Measurements from ENCODE around the gene TRAPPC2L. TPM values are rescaled to one million over a fixed set of nuclear protein-coding genes. Genes with fewer than 3 reads are reported as not detected.

The TRAPPC2L gene
- total and polyA plus RNA-seq, 10 donors, result 28.9 to 87.5 (median 41.7) TPM

DNA sequence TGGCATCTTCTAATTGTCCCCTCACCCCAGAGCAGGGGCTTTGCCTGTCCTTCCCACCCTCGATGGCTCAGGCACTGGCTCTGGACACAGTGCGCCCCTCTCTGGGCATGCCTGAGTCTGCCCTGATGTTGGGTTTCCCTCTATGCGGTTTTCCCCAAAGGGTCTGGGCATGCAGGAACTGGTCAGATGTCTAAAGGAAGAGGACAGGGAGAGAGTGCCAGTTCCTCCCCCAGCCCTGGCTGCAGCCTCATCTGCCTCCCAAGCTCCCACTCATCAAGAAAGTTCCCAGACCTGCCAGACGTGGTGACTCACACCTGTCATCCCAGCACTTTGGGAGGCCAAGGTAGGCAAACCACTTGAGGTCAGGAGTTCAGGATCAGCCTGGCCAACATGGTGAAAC lies 50.8 kb downstream of the TRAPPC2L start:
- Histone ChIP-seq H3K4me1 (peaks cover 8 to 88% (median 55%) of the 10 kb centered on the region in 6 donors), H3K9me3 (no peaks in the 10 kb centered on the region), H3K4me3 (no peak overlapping the region), H3K27me3 (replicated peaks in 1 of 7) (no peaks in the 10 kb centered on the region), H3K27ac (no peak overlapping the region), H3K36me3 (peaks cover 0 to 37% (median 0%) of the 10 kb centered on the region in 6 donors)
- intact Hi-C loops (cut with DNase I; ENCODE audit: low total_unique reads), result no loop called here
- 67 to 86% (median 75%) methylated on average over 4 of the region's 4 CpGs for WGBS, 5 donors
- TF ChIP-seq, protein P1, sequence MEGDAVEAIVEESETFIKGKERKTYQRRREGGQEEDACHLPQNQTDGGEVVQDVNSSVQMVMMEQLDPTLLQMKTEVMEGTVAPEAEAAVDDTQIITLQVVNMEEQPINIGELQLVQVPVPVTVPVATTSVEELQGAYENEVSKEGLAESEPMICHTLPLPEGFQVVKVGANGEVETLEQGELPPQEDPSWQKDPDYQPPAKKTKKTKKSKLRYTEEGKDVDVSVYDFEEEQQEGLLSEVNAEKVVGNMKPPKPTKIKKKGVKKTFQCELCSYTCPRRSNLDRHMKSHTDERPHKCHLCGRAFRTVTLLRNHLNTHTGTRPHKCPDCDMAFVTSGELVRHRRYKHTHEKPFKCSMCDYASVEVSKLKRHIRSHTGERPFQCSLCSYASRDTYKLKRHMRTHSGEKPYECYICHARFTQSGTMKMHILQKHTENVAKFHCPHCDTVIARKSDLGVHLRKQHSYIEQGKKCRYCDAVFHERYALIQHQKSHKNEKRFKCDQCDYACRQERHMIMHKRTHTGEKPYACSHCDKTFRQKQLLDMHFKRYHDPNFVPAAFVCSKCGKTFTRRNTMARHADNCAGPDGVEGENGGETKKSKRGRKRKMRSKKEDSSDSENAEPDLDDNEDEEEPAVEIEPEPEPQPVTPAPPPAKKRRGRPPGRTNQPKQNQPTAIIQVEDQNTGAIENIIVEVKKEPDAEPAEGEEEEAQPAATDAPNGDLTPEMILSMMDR (IDR thresholded peaks at IDR 0.05 in 8 of 11, conservative IDR thresholded peaks at IDR 0.05 in 3 of 11), result no peak
- TF ChIP-seq POLR2AphosphoS5 (IDR thresholded peaks at IDR 0.05), result no peak
- TF ChIP-seq POLR2A (IDR thresholded peaks at IDR 0.05), result no peak
- DNase-seq, result no peak

DNA sequence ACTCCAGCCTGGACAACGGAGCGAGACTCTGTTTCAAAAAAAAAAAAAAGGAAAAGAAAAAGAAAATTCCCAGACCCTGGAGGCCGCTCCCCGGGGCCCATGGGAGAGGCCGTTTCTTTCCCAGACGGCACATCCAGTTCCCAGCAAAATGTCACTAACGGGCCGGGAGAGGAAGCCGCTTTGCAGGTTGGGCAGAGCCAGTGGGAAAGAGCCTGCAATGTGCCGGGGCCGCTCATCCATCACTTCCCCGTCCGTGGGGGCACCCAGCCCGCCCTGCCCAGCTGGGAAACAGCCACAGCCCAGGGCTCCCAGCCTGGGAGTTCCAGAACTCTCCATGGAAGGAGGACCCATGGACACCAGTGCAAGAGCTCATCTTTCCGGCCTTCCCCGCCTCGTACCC lies 51.4 kb downstream of the TRAPPC2L start:
- peaks cover 0 to 37% (median 0%) of the 10 kb centered on the region in 6 donors for H3K36me3 ChIP-seq
- H3K27me3 ChIP-seq (replicated peaks in 1 of 7), result no peaks in the 10 kb centered on the region
- no peak overlapping the region for H3K4me3 ChIP-seq
- no peaks in the 10 kb centered on the region for H3K9me3 ChIP-seq
- TF ChIP-seq POLR2AphosphoS5 (IDR thresholded peaks at IDR 0.05) (no peak), POLR2A (IDR thresholded peaks at IDR 0.05) (no peak)
- TF ChIP-seq, protein P1 (IDR thresholded peaks at IDR 0.05 in 8 of 11, conservative IDR thresholded peaks at IDR 0.05 in 3 of 11), result no peak
- 76 to 90% (median 81%) methylated on average over 14 to 17 of the region's 17 CpGs for WGBS, 5 donors
- intact Hi-C loops (cut with DNase I; ENCODE audit: low total_unique reads), result no loop called here
- no peak overlapping the region for H3K27ac ChIP-seq
- peaks cover 8 to 89% (median 55%) of the 10 kb centered on the region in 6 donors for H3K4me1 ChIP-seq
- DNase-seq, result no peak

DNA sequence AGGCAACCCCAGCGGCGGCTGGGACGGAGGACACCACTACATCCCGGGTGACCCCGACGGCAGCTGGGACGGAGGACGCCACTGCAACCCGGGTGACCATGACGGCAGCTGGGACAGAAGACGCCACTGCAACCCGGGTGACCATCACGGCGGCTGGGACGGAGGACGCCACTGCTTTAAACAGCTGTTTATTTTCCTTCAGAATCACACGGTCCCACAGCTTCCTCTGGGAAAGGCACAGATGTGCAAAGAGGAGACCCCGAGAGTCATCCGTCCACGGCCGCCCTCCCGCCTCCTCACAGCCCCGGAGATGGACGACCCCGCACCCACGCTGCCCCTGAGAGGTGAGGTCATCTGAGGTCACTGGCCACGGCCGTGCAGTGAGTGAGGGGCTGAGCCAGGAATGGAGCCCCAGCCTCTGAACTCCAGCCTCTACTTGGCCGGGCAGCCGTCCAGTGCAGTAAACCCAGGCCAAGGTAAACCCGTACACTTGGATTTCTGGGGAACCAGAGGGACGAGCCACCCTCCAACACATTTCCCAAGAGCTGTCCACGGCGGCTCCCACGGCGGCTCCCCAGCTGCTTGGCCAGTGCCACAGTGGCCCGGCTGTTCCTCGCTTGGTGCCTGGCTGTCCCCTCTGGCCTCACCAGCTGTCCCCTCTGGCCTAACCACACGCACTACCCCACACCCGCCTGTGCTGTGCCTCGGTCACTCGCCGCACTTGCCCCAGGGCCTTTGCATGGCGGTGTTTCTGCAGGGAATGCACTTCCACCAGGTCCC lies 52.7 kb downstream of the TRAPPC2L start:
- Histone ChIP-seq H3K36me3 (peaks cover 0 to 32% (median 0%) of the 10 kb centered on the region in 6 donors), H3K27me3 (replicated peaks in 1 of 7) (no peaks in the 10 kb centered on the region), H3K4me3 (no peak overlapping the region), H3K4me1 (peaks cover 8 to 78% (median 46%) of the 10 kb centered on the region in 6 donors), H3K27ac (peak overlapping the region in 4 of 8 donors; percentile 30 to 79 (median 66)), H3K9me3 (no peaks in the 10 kb centered on the region)
- DNase-seq, result no peak
- 77 to 88% (median 85%) methylated on average over 31 to 44 of the region's 44 CpGs for WGBS, 5 donors
- intact Hi-C loops (cut with DNase I; ENCODE audit: low total_unique reads), result no loop called here
- TF ChIP-seq POLR2A (IDR thresholded peaks at IDR 0.05) (no peak), POLR2AphosphoS5 (IDR thresholded peaks at IDR 0.05) (peak in 1 of 3 donors; percentile 11)

DNA sequence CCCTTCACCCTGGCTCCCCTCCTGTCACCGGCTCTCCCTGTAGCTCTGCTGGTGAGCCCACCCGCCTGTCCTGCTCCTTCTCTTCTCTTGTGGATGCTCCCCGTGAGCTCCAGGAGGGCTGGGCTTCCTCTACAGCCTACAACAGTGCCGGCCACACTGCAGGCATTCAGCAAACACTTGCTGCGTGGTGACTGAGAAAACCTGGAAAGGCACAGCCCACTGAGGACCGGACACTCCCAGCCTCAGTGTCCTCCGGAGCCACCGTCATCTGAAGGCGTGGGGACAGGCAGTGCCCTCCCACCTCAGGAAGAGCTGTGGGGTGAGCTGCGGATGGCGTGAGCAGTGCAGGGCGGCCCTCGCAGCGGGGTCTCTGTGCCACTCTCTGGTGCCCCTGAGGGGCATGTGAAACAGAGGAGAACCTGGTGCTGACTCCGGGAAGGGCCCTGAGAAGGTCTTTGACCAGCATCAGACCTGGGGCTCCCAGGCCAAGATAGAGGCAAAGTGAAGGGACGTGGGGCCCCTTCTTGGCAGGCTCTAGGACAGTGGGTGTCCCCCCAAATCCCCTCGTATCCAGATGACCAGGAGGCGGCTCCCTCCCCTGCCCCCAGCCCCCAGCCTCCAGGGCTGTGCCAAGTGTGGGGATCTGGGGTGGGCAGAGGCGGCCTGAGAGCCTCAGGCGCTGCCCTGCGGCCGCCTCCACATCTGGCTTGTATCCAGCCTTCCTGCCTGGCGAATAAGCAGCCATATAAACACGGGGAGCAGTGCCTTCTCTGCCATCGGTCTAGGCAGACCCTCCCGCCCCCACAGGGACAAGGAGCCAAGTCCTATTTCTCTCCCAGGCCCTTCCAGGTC lies 53.6 kb downstream of the TRAPPC2L start:
- Histone ChIP-seq H3K4me3 (no peak overlapping the region), H3K9me3 (no peaks in the 10 kb centered on the region), H3K4me1 (peaks cover 8 to 74% (median 44%) of the 10 kb centered on the region in 6 donors), H3K36me3 (peaks cover 0 to 29% (median 0%) of the 10 kb centered on the region in 6 donors), H3K27me3 (replicated peaks in 1 of 7) (no peaks in the 10 kb centered on the region), H3K27ac (peak overlapping the region; percentile 6 to 79 (median 66))
- no peak for TF ChIP-seq POLR2A (IDR thresholded peaks at IDR 0.05)
- no peak for TF ChIP-seq POLR2AphosphoS5 (IDR thresholded peaks at IDR 0.05)
- TF ChIP-seq, protein P1 (IDR thresholded peaks at IDR 0.05 in 8 of 11, conservative IDR thresholded peaks at IDR 0.05 in 3 of 11), result no peak
- WGBS, 5 donors, result 62 to 81% (median 72%) methylated on average over 12 to 26 of the region's 26 CpGs
- intact Hi-C loops (cut with DNase I; ENCODE audit: low total_unique reads), result no loop called here
- no peak for DNase-seq
